Adrenal gland (tissue), 12 donors: ENCODE data around the gene R3HDM4. TPM values are rescaled to one million over a fixed set of nuclear protein-coding genes. Genes with fewer than 3 reads are reported as not detected.

Experiments
- DNase-seq, 7 donors: peaks; one replicate each; pipeline ENCODE4 v3.0.0-alpha.2; 2019 to 2020
- H3K27ac ChIP-seq, 5 donors: fragments of 200-600 bp; sonication (generic) in 4 of 5; 1 replicate in 3 of 5; 2 replicates in 2 of 5; pipeline versions ENCODE4 v1.5.1 to v1.8.0; 2016 to 2020; ENCODE audit warnings: mild to moderate bottlenecking in 1 of 5
- H3K27me3 ChIP-seq: fragments of 200-600 bp; 2 replicates; pipeline ENCODE4 v1.8.0; 2021
- H3K36me3 ChIP-seq, 2 donors: fragments of 200-600 bp; replicated peaks in 1 of 2; 1 replicate in 1 of 2; 2 replicates in 1 of 2; pipeline versions ENCODE4 v1.5.1 to v1.8.0; 2018 to 2022
- H3K4me1 ChIP-seq, 2 donors: fragments of 200-600 bp; replicated peaks in 1 of 2; 1 replicate in 1 of 2; 2 replicates in 1 of 2; pipeline versions ENCODE4 v1.5.1 to v1.8.0; 2018 to 2021
- H3K4me3 ChIP-seq, 4 donors: fragments of 200-600 bp; sonication (generic) in 3 of 4; one replicate each; pipeline ENCODE4 v1.5.1; 2016 to 2018
- H3K9me3 ChIP-seq, 3 donors: fragments of 200-600 bp; sonication (generic) in 1 of 3; replicated peaks in 1 of 3; 1 replicate in 2 of 3; 2 replicates in 1 of 3; pipeline versions ENCODE4 v1.5.1 to v1.8.0; 2016 to 2021
- CTCF ChIP-seq, 6 experiments: fragments of 450-650 bp in 4 of 6; fragments of 200-600 bp in 2 of 6; sonication (generic) in 1 of 6; IDR thresholded peaks; 1 replicate in 5 of 6; 2 replicates in 1 of 6; pipeline versions ENCODE4 v1.5.1 to v1.8.0; 2016 to 2021; ENCODE audit warnings: antibody characterized with exemption in 6 of 6, mild to moderate bottlenecking in 2 of 6, moderate library complexity in 1 of 6
- POLR2A ChIP-seq, 2 donors: fragments of 450-650 bp; IDR thresholded peaks; one replicate each; pipeline ENCODE4 v1.6.1; 2017; ENCODE audit warnings: antibody characterized with exemption in 2 of 2, mild to moderate bottlenecking in 2 of 2, moderate library complexity in 1 of 2
- WGBS, 4 donors: extraction: QIAGEN DNeasy Blood & Tissue Kit in 2 of 4; methylation state at CpG; one replicate each; pipeline versions ENCODE4 v1.1.5 to v1.1.7; 2013 to 2017; 5-methylcytosine and 5-hydroxymethylcytosine counted together
- intact Hi-C, 2 donors: fragments of 100-400 bp; cut with DNase I; formaldehyde crosslinking; loops; one replicate each; pipeline versions ENCODE4 v1.14.1 to v1.15.0; 2022 to 2023
- polyA plus RNA-seq, 3 donors: library from polyadenylated mRNA; stranded (reverse); fragments of 200-250 nt in 2 of 3; fragments of 350-450 nt in 1 of 3; fragmentation: Illumina TruSeq in 1 of 3; extraction: RNeasy Lipid Tissue Mini Kit (QIAGEN cat#74804) in 1 of 3; gene quantifications; one replicate each; pipeline ENCODE4 v1.2.3, GENCODE V29; 2013 to 2014
- total RNA-seq, 9 donors: library from RNA; depleted of rRNA in 4 of 9; stranded (reverse); fragments of >200 nt in 4 of 9; fragments of 120-200 nt in 1 of 9; fragmentation: NEBNext Ultra II Directional in 1 of 9; extraction: Animal tissue kit (Norgen Biotek cat#: 25700) in 1 of 9; gene quantifications; one replicate each; pipeline versions ENCODE4 v1.1.0 to v1.2.4, GENCODE V29; 2013 to 2023
- donor health status: healthy with polysubstance abuse.
- donor health status: Bipolar disorder and iron deficiency.
- donor health status: DM: yes; HTN: yes; CAD: no.
- donor health status: DM: no; HTN: no; CAD: no.
- donor health status: DM: no; HTN: no; CAD: no.
- donor health status: DM: yes; HTN: yes; CAD: no.

The R3HDM4 gene
- total and polyA plus RNA-seq, 12 donors, result 8.9 to 59.5 (median 29.6) TPM

GRCh38 chr19:925526-926322 lies 12.7 kb upstream of the R3HDM4 start, which contains the start of gene ARID3A:
TSS of gene ARID3A (plus strand) at chr19:926035. CDS start at chr19:929529, 3,494 bp downstream.
- peak within 1 kb of the TSS; percentile 60 to 73 (median 66) for H3K4me3 ChIP-seq
- peak; percentile 37 to 47 for TF ChIP-seq POLR2A (IDR thresholded peaks at IDR 0.05)
- no peak for TF ChIP-seq CTCF (IDR thresholded peaks at IDR 0.05)
- intact Hi-C loops, result no loop called here
- H3K27me3 ChIP-seq, result peaks cover 6% of the 10 kb centered on the region
- peak within 1 kb of the TSS in 4 of 5 donors; percentile 58 to 81 (median 76) for H3K27ac ChIP-seq
- no peaks in the 10 kb centered on the region for H3K36me3 ChIP-seq
- H3K4me1 ChIP-seq, result peaks cover 6 to 13% of the 10 kb centered on the region in 2 donors
- peak; percentile 75 to 89 (median 82) for DNase-seq
- no peaks in the 10 kb centered on the region for H3K9me3 ChIP-seq
- WGBS, 4 donors, result 1% methylated on average over 34 to 94 of the region's 97 CpGs; no CpG with 5 or more reads in 1 of the 4 donors

- H3K9me3 ChIP-seq, result no peaks in the 10 kb centered on the region
- H3K27ac ChIP-seq, result peak overlapping the region in 4 of 5 donors; percentile 29 to 81 (median 76)
- DNase-seq, result peak in 3 of 7 donors; percentile 46 to 54 (median 53)
- peaks cover 12 to 13% of the 10 kb centered on the region in 2 donors for H3K4me1 ChIP-seq
- H3K27me3 ChIP-seq, result peaks cover 13% of the 10 kb centered on the region
- intact Hi-C loops, result no loop called here
- peak overlapping the region in 3 of 4 donors; percentile 16 to 73 (median 71) for H3K4me3 ChIP-seq
- H3K36me3 ChIP-seq, result no peaks in the 10 kb centered on the region
- WGBS, 4 donors, result 0% methylated on average over 18 to 39 of the region's 39 CpGs; no CpG with 5 or more reads in 1 of the 4 donors
- TF ChIP-seq CTCF (IDR thresholded peaks at IDR 0.05) (no peak), POLR2A (IDR thresholded peaks at IDR 0.05) (no peak)
These were observed 12.1 kb upstream of the R3HDM4 start for GRCh38 chr19:925087-925525.

GRCh38 chr19:924553-925086 lies 11.6 kb upstream of the R3HDM4 start:
- no peak for DNase-seq
- Histone ChIP-seq H3K4me3 (peak overlapping the region in 2 of 4 donors; percentile 71 to 73), H3K27ac (peak overlapping the region in 1 of 5 donors; percentile 80), H3K9me3 (no peaks in the 10 kb centered on the region), H3K36me3 (no peaks in the 10 kb centered on the region), H3K4me1 (peaks cover 13% of the 10 kb centered on the region in 2 donors), H3K27me3 (peaks cover 17% of the 10 kb centered on the region)
- TF ChIP-seq CTCF (IDR thresholded peaks at IDR 0.05), result no peak
- no peak for TF ChIP-seq POLR2A (IDR thresholded peaks at IDR 0.05)
- intact Hi-C loops, result loop anchor here in 1 of 2 donors (5.0 kb wide), 1 partner anchor 58 kb away; the partner anchor contains the start of gene WDR18
- 12 to 22% (median 16%) methylated on average over 14 to 31 of the region's 31 CpGs for WGBS, 4 donors
